Peyer's patch (tissue), 4 donors: Measurements from ENCODE around the gene HSPA4.

Source experiments
- POLR2A ChIP-seq, 2 donors: fragments of 450-650 bp; IDR thresholded peaks; one replicate each; pipeline ENCODE4 v1.5.1; 2017; ENCODE audit warnings: antibody characterized with exemption in 2 of 2, mild to moderate bottlenecking in 2 of 2, moderate library complexity in 2 of 2
- TF ChIP-seq, protein P1 (sequence below), 6 experiments: fragments of 450-650 bp in 4 of 6; fragments of 200-600 bp in 2 of 6; sonication (generic) in 1 of 6; IDR thresholded peaks; one replicate each; pipeline ENCODE4 v1.5.1; 2017 to 2019; ENCODE audit warnings: antibody characterized with exemption in 6 of 6, mild to moderate bottlenecking in 3 of 6, moderate library complexity in 1 of 6

- TF ChIP-seq, protein P1, sequence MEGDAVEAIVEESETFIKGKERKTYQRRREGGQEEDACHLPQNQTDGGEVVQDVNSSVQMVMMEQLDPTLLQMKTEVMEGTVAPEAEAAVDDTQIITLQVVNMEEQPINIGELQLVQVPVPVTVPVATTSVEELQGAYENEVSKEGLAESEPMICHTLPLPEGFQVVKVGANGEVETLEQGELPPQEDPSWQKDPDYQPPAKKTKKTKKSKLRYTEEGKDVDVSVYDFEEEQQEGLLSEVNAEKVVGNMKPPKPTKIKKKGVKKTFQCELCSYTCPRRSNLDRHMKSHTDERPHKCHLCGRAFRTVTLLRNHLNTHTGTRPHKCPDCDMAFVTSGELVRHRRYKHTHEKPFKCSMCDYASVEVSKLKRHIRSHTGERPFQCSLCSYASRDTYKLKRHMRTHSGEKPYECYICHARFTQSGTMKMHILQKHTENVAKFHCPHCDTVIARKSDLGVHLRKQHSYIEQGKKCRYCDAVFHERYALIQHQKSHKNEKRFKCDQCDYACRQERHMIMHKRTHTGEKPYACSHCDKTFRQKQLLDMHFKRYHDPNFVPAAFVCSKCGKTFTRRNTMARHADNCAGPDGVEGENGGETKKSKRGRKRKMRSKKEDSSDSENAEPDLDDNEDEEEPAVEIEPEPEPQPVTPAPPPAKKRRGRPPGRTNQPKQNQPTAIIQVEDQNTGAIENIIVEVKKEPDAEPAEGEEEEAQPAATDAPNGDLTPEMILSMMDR (IDR thresholded peaks at IDR 0.05): no peak
- TF ChIP-seq POLR2A (IDR thresholded peaks at IDR 0.05): no peak
Measured at GRCh38 chr5:133075572-133076536, 24.0 kb downstream of the HSPA4 start.
